Activated CD8-positive, alpha-beta memory T cell treated with anti-CD3 and anti-CD28 coated beads for 1 hour (primary cell): ENCODE measurements around the gene PDCD11.
"Not testable (repeated sequence)": the region's sequence is repeated elsewhere in the genome, so short reads cannot be mapped to it uniquely, and the experiment has no call there.

Experiments used
- DNase-seq, 2 donors: peaks; one replicate each; pipeline ENCODE4 v3.0.0-alpha.2; 2020; ENCODE audit warnings: low read depth in 1 of 2; ENCODE audit errors: extremely low read depth in 1 of 2

Gene PDCD11

DNA sequence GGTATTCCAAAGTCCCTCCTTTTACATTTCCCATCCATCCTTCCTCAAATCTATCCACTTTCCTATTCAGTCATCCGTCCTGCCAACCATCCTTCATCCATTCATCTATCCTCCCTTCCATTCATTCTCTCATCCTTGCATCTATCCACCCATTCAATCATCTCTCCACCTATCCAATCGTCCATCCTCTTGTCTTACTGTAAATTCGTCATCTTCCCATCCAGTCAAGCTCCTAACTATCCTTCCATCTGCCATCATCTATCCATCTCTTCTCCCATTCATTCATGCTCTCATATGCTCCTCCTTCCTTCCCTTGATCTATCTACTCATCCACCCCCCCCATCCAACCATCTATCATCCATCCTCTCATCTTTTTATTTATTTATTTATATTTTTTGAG is 77.7 kb downstream of the PDCD11 start:
- DNase-seq, result no peak

DNA sequence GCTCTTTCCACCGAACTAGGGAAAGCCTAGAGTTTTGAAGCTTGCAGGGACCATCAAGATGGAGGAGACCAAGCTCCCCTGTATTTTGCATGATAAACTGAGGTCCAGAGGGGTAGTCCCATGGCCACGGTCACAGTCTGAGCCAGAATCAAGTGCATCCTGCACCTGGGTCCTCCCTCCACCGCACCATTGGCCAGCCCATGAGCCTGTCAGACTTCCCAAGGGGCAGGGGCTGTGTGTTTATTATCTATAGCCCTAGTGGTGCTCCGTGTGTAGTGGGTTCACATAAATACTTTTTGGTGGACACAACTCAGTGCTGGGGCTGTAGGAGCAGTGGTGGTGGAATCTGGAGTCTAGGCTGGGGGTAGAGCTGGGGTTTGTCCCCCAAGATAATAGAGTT is 79.0 kb downstream of the PDCD11 start:
- DNase-seq, result no peak

GRCh38 chr10:103476046-103476768 is 79.8 kb downstream of the PDCD11 start:
- DNase-seq, result no peak

DNA sequence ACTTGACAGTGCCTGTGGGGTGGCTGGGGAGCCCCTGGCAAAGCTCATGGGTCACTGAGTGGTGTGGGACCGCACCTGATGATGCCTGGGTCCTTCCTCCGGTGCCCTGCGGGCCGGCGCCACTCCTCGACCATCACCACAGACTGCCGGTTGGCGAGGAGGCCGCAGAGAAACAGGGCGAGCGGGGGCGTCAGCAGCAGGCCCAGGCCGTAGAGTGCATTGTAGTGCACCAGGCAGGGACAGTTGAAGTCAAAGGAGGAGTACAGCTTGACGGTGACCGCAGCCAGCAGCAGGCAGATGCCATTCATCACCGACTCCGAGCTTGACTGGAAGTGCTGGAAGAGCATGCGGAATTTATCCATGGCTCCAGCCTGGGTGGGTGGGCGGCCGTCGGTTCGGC is 82.2 kb downstream of the PDCD11 start:
- DNase-seq, result no peak

- no peak for DNase-seq
Measured at GRCh38 chr10:103479135-103479534, 82.7 kb downstream of the PDCD11 start, which contains the start of gene CALHM3. Gene CALHM3, minus strand, starts transcription at chr10:103479240. Its CDS starts 208 bp downstream, at chr10:103479032.

GRCh38 chr10:103480521-103480920 is 84.1 kb downstream of the PDCD11 start:
- DNase-seq, result no peak

DNA sequence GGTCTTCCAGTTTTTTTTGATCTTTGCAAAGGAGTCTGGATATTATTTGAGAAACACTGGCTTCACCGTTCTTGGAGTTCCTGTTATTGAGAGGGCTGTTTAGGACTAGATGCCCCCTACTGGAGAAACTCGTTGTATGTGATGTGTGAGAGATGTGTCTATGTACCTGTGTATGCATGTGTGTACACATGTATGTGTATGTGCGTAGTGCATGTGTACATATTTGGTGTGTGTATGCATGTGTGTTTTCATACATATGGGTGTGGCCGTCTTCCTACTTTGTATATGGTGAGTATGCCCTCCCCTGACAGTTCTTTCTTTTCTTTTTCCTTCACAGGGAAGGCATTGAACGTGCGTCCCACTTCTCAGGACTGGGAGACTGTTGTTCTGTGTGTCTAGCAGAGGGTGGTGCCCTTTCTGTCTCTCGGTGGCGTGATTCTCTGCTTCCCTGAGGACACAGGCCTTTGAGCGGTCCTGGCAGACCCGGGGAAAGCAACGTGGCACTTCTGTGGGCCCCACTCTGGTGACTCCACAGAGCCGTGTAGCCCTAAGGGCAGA is 85.6 kb downstream of the PDCD11 start:
- peak in 1 of 2 donors; percentile 7 for DNase-seq

GRCh38 chr10:103486635-103487409 is 90.4 kb downstream of the PDCD11 start:
- DNase-seq, result not testable (repeated sequence)

- DNase-seq, result no peak
Measured at GRCh38 chr10:103487410-103487708, 90.9 kb downstream of the PDCD11 start.

GRCh38 chr10:103490986-103491314 is 94.5 kb downstream of the PDCD11 start:
- no peak for DNase-seq

DNA sequence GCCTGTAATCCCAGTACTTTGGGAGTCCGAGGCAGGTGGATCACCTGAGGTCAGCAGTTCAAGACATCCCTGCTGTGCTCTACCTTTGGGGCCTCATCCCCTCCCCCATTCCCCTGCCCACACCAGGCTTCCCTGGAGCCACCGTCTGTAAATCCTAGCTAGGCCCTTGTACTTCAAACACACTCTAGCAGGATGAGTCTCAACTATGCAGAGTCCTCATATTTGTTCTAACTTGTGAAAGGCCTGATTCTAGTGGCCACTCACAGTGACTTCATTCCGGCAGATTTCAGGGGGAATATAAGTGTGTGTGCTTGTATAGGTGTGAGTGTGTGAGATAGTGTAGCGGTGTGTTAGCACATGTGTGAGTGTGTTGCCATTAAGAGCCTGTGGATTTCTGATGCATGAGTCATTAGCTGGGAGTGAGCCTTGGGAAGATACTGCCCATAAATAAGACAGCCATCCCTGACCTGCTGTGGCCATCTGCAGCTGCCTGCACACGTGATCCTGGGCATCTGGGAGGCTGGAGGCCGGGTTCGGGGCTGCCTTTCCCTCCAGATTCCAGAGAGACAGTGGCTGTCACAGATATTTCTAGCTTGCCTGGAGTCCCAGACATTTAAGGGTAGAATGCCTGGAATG is 95.4 kb downstream of the PDCD11 start:
- DNase-seq, result no peak

GRCh38 chr10:103492655-103493261 is 96.3 kb downstream of the PDCD11 start:
- no peak for DNase-seq

GRCh38 chr10:103493362-103493915 is 97.0 kb downstream of the PDCD11 start, which contains the start of gene NEURL1:
Gene NEURL1, plus strand, starts transcription at chr10:103493705. Its CDS starts 683 bp downstream, at chr10:103494388.
- DNase-seq, result no peak

DNA sequence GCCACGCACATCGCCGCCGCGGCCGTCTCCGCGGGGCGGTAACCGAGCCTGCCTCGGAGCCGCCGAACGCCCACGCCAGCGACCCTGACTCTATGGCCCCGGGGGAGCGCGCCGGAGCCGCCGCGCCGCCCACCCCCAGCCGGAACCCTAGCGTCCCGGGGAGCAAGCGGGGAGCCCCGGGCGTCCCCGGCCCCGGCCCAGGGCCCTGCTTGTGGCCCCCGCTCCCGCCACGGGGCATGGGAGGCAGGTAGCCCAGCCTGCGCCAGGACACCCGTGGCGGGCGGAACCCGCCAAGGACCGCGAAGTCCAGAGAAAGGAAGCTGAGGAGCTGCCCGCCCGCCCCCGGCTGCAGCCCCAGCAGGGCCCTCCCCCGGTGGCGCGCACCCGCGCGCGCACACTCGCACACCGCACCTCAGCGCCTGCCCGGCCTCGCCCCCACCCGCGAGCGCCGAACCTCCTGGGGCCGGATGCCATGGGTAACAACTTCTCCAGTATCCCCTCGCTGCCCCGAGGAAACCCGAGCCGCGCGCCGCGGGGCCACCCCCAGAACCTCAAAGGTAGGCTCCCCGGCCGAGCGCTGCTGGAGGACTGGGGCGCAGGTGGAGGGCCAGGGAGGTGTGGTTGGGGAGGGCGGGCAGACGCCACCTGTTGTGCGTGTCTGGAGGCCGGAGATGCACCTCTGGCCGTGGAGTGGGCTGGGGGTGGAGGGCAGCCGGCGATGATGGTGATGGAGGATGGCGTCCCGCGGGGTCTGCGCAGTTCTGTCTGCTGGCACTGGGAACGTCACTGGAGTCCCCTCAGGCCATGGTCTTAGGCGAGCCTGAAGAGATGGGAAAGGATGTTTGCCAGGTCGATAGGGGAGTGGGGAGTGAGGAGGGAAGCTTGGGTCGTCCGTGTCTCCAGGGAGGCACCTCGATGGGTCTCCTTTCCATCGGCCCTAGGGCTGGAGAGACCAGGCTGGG is 97.8 kb downstream of the PDCD11 start:
- peak in 1 of 2 donors; percentile 16 for DNase-seq

- DNase-seq, result no peak
Measured at GRCh38 chr10:103495321-103495720, 98.9 kb downstream of the PDCD11 start.
